ENCODE data around the gene STAMBP.
"Not testable (repeated sequence)": the region's sequence is repeated elsewhere in the genome, so short reads cannot be mapped to it uniquely, and the experiment has no call there.

STAMBP gene

DNA sequence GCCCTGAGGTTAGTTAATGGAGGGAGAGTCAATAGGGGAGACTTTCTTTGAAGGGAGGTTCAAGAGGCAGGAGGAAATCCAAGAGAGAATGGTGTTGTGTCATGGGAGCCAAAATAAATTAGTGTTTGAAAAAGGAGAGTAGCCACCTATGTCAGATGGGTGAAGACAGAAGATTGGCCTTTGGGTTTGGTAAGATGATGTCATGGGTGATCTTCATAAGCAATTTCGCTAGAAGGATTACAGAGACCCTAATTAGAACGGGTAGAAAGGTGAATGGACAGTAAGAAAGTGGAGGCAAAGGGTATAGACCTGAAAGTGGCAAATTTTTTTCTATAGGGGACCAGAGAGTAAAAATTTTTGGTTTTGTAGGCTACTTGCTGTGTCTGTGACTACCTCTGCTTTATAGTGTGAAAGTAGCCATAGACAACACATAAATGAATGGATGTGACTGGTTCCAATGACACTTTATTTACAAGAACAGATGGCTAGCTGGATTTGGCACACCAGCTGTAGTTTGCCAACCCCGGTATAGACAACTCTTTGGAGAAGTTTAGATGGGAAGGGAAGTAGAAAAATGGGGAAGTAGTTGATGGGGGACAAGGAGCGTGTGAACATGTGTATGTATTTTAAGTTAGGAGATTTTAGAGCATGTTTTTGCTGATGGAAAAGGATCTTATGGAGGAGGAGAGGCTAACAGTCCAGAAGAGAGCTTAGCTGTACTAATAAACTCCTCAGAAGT, 9.3 kb downstream of the STAMBP start:
- no peak for DNase-seq

DNA sequence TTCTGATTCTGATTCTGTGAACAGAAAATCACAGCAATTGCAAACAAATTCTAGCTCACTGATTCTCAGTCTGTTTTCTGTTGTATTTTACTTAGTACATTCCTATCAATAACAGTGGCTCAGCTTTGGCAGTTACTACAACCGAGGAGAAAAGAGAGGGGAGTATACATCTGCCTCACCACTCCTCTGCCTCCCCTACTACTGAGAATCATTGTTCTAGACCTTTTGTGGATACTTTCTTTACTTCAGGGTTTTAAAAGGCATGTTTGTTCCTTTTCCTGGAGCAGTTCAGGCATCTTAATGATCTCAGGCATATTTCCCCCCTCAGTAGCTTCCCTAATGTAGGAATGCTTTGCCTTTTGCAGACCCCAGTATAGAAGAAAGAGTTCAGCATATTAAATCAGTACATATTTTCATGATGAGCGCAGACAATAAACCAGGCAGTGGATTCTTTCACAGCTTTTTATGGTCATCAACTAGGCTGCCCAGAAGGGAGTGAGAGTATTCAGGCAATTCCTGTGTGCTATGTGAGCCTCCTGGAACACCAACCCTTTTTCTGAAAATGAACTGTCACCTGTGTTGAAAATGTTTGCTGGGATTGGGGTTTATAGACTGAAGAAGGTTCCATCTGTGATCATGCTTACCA, 10.3 kb downstream of the STAMBP start:
- DNase-seq = no peak

DNA sequence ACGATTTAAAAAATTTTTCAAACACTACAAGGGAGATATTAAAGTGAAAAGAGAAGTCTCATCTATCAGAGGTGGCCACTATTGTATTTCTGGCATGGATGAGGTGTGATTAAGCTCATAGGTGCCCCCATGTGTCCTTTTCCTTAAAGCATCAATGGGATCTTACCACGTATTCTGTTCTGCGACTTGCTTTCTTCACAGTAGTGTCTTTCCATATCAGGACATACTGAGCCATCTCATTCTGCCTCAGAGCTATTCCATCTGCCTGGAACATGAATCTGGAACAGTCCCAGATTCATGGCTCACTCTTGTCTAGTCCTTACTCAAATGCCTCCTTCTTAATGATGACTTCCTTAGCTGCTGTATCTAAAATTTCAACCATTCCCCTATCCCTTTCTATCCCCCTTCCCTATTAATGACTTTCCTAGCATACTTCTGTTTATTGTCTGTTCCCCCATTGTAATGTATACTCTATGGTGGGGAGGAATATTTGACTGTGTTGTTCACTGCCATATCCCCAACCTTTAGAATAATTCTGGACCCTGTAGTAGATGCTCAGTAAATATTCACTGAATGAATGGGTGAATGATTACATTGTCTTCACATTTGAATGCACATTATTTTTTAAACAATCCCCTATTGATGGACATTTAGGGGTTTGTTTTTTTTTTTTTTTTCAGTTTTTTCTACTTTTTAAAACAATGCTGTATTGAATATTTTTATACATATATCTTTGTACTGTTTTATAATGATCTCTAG, 11.1 kb downstream of the STAMBP start:
- DNase-seq = no peak

DNA sequence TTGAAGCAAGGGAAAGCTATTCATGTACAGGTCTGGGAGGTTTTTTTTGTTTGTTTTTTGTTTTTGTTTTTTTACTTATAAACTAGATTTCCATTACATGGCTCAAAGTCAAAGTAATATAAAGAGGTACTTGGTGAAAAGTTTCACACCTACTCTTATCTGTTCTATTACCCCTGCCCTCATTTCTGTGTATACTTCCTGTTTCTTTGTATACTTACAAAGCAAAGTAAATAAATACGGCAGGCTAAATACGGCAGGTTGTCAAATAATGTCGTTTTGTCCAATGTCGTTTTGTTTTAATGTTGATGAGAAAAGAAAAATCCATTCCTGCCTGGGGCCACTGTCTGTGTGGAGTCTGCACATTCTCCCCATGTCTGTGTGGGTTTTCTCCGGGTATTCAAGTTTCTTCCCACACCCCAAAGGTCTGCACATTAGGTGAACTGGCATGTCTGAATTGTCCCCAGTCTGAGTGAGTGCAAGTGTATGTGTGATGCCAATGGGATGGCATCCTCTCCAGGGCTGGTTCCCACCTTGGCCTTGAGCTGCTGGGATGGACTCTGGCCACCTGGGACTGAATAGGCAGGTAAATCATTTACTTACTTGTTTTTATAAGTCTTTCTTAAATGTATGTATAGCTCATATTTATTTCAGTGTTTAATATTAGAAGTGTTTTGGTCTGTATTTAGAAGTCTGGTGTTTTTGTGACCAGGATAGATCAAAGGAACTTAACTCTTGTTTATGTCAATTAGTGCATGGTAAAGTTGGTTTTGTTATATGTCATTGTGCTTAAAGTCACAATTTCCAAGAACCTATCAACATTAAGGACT, 13.4 kb downstream of the STAMBP start:
- no peak for DNase-seq

DNA sequence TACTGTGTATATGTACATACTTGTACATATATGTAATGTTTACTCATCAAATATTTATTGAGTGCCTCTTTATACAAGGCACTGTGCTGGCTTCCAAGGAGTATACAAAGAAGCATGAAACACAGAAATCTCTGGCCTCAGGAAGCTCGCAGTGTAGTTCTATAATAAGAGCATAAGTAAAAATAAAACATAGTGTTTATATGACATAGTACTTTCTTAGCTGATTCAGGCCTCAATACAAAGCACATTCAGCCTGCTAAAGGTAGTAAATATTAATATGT, 13.9 kb downstream of the STAMBP start:
- no peak for DNase-seq

DNA sequence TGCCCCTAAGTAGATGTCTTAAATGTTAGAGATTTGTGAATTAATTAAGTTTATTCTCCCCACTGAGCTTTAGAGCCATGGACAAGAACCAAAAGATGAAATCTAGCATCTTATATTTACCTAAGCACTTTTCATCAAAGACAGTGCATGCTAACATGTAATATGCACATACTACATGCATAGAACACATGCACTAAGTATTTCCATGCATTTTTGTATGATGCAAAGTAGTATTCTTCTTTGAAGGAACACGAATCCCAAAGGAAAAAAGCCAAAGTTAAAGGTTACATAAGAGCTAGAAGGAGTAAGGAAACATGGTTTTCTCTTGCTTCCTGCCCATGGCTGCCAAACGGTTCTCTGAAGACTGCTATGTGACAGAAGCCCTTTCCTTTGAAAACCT, 15.3 kb downstream of the STAMBP start:
- DNase-seq = no peak

DNA sequence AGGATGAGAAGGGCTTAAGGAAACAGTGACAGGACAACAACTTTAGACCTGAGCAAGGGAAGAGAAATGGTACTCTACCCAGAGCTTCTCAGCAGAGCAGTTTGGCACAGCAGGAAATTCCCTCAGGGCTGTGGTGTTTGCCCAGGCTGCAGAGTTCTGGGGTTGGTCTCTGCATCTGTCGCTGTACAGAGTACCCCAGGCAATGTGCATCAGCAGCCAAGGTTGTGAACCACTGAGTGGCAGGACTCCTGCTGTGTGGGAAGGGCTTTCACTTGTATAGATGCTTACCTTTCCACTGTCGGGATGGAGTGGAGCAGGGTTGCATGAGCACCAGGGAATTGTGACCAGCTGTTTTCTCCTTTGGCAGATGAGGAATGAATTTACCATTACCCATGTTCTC, 21.2 kb downstream of the STAMBP start:
- no peak for DNase-seq

DNA sequence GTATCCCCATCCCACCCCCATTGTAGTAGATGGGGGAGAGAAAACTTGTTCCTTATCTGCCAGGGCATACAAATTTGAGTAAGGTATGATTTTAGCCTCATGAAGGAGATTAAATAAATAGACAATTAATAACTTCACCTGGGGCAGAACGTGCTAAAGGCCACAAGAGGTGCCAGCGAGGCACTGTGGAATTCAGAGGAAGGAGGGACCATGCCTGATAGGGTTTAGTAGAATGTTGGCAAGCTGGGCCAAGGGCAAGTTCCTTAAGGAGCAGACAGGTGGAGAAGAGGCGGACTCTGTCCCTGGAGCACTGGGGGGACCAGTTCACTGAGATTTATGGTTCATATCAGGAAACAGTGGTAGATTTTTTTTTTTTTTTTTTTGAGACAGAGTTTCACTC, 22.5 kb downstream of the STAMBP start:
- DNase-seq = no peak

DNA sequence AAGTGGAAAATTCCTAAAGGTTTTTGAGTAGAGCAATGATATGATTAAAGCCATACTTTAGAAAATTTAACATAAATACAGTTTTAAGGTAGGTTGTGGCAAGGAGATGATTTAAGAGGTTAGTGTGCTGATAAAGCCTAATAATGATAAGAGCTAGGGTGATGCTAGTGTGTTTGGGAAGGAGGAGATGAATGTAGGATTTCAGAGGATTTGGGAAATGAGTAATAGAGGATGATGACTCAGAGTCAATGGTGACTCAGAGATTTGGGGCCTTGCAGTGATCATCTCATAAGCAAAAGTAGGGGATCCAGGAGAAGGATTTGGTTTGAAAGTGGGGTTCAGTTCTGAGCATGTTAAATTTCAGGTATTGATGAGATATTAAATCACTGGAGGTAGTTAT, 23.3 kb downstream of the STAMBP start:
- no peak for DNase-seq

DNA sequence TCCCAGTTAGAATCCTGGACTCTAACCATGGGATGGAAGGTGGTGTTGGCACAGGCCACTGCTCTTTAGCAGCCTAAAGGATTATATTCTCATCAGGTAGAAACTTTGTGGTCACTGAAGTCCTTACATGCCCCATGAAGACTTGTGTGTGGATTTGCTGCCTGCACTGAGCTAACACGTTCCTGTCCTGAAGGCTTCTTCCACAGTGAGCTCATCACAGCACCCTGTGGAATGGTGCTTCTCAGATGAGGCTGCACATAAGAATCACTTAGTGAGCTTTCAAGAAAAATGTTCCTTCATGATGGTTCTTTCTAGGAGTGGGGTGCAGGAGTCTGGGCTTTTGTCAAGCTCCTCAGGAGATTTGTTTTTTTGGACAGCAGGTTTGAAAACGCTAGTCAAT, 26.8 kb downstream of the STAMBP start:
- DNase-seq = no peak

DNA sequence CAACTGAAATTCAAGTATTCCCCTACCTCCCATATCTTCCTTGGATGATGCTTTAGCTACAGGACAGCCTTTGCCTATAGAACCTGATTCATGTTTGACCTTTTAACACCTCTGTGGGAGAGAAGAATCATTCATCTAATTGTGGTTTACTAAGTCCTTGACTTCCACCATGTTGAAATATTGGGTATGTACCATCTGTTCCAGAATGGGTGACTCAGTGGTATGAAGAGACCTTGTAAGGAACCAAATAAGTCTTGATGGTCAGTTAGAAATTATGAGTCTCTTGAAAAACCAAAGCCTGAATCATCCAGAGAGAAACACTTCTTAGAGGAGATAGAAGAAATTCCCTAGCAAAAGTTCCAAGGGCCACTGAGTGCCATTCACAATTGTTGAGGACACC, 27.5 kb downstream of the STAMBP start:
- DNase-seq = no peak

DNA sequence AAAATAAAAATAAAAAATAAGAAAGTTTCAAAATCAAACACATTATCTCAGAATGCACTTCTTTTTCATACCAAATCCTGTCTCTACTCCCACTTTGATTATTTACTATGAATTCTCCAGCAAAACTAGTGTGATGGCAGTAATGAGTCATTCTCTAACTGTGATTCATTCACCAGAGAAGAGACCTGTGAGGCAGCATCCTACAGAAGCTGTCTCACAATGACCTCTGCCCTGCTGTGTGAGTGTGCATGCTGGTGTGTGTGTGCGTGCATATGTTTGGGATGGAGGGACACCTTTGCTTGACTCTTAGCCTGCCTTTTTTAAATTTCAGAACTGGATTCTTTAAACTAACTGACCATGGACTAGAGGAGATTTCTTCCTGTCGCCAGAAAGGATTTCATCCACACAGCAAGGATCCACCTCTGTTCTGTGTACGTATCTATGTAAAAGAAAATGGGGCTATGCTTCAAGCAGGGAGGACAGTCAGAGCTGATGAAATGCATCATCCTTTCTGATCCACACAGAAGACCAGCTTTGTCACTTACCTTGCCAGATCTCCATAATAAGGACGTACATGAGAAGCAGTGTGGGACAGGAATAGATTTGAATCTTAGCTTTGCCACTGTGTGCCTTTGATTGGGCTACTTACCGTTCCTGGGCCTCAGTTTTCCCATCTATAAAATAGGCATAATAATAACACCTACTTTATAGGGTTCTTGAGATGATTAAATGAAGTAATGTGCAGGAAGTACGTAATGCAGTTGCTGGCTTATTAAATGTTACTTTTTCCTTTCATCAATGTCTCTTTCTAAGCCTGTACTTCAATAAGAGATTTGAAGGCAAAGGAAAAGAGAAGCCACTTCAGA, 31.2 kb downstream of the STAMBP start:
- DNase-seq = no peak

DNA sequence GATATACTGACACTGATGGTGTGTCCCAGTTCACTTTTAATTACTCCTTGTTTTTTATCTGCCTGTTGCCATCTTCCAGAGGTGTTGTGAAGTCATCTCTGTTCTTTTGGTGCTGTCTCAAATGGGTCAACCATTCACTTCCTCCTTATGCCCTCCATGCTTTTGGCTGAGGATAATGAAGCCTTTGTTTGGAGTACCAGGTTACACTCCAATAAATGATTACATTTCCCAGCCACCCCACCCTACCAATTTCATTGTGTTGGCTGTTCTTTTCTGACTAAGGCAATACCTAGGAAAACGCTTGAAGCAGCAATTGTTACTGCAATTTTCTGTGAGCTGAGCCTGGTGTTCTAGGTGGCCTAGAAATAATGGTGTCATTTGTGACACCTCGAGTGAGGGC, 34.2 kb downstream of the STAMBP start:
- no peak for DNase-seq

DNA sequence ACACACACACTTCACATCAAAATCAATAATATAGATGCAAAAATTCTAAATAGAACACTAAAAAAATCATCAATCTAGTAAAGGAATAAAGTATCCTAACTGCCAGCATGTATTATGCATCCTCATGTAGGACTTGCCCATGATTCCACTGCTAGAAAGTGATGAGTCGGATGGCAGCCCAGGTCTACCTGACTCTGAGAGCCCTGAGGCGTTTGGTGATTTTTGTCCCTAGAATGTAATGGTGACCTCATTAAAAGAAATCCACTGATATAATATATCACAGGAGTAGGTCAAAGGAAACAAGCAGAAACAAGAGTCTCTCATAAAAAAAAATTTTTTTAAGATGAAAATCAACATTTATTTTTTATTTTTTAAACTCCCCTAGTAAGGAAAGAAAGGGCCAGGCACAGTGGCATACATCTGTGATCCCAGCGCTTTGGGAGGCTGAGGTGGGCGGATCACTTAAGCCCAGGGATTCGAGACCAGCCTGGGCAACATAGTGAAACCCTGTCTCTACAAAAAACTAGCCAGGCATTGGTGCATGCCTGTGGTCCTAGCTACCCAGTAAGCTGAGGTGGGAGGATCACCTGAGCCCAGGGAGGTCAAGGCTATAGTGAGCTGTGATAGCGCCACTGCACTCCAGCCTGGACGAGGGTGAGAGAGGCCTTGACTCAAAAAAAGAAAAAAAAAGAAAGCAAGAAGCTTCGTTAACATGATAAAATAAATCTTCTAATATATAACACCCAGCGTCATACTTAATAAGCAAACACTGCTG, 39.6 kb downstream of the STAMBP start:
- no peak for DNase-seq

DNA sequence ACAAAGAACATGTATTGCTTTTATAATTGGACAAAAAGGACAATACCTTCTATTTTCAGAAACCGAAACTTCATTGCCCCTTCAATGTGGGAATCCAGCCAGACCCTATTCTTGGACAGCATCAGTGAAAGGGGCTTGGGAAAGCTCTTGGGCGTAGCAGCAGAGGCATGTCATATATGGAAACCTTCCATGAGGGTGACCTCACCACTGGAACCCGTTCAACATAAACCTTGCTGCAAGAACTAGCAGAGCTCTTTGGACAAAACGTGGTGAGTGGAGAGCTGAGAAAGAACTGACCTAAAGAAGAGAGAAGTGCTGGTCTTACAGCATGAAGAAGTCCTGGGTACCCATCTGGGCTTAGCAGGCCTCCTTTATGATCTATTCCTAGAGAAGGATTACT, 41.3 kb downstream of the STAMBP start:
- no peak for DNase-seq

DNA sequence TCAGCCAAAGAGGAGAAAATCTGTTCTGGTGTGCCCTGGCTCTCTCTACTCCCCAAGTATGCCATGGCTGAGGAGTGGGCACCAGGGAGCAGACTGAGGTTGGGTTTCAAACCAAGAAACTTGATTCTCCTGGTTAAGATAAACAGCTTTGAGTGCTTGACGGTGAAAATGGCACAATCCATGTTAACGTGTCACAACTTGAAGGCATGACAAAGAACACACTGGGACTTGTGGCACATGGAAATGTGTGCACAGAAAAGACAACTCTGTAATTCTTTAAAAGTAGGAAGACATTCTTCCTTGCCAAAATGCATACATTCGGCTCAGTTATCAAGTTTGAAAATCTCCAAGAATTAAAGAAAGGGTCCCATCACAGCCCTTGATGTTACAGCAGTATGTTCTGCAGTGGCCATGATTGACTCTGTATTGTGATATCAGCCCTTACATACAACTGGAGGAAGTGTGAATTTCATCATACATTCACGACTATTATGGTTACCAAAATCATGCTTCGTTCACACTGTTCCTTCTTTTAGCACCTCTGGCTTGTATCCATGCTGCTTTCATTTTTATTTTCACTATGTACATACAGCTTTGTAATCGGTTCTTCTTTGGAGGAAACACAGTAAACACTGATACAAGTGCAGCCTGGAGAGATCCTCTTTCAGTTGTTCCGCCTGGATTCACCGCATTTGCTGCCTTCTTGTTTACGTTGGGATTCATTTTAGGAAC, 48.5 kb downstream of the STAMBP start:
- DNase-seq = peak; percentile 30

DNA sequence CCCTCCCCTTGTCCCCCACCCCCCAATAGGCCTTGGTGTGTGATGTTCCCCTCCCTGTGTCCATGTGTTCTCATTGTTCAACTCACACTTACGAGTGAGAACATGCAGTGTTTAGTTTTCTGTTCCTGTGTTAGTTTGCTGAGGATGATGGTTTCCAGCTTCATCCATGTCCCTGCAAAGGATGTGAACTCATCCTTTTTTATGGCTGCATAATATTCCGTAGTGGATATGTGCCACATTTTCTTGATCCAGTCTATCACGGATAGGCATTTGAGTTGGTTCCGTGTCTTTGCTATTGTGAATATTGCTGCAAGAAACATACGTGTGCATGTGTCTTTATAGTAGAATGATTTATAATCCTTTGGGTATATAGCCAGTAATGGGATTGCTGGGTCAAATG, 49.2 kb downstream of the STAMBP start:
- DNase-seq = not testable (repeated sequence)

DNA sequence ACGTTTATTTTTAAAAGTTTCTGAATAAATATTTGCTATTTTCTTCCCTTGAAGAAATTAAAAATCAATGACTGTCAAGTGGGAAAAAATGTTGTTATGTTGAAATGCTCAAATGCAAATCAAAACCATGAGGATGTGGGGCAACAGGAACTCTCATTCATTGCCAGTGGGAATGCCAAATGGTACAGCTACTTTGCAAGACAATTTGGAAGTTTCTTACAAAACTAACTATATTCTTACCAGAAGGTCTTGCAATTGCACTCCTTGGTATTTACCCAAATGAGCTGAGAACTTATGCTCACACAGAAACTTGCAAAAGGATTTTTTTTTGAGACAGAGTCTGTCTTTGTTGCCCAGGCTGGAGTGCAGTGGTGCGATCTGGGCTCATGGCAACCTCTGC, 56.6 kb downstream of the STAMBP start:
- no peak for DNase-seq

DNA sequence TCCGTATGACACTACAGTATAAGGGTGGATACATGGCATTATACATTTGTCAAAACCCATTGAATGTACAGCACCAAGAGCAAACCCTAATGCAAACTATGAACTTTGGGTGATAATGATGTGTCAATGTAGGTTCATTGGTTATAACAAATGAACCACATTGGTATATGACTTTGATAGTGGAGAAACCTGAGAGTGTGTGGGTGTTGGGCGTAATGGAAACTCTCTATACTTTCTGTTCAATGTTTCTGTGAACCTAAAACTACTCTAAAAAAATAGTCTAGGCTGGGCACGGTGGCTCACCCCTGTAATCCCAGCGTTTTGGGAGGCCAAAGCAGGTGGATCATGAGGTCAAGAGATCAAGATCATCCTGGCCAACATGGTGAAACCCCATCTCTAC, 57.6 kb downstream of the STAMBP start:
- peak; percentile 67 for DNase-seq

DNA sequence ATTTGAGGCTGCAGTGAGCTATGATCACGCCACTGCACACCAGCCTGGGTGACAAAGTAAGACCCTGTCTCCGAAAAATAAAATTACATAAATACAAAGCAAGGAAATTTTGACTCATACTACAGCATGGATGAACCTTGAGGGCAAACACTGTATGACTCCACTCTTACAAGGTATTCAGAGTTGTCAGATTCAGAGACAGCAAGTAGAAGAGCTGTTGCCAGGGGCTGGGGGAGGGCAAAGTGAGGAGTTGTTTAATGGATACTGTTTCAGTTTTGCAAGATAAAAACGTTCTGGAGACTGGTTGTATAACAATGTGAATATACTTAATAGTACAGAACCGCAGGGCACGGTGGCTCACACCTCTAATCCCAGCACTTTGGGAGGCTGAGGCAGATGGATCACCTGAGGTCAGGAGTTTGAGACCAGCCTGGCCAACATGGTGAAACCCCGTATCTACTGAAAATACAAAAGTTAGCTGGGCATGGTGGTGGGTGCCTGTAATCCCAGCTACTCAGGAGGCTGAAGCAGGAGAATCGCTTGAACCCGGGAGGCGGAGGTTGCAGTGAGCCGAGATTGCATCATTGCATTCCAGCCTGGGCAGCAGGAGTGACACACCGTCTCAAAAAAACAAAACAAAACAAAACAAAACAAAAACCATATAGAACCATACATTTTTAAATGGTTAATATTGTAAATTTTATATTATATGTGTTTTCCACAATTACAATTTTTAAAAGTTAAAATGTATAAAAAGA, 59.0 kb downstream of the STAMBP start:
- DNase-seq = peak; percentile 44

Measured in activated CD8-positive, alpha-beta memory T cell treated with anti-CD3 and anti-CD28 coated beads, Interleukin-2, amount 50 U/mL, for 48 hours (primary cell).